A204.1 (cell line): ENCODE measurements around the gene CYB5A.

Source experiments
- FAIRE-seq: peaks from 2 replicates; lab custom pipeline; 2012; peaks lifted over from hg19 to GRCh38; lab: Jason Lieb, UNC

The CYB5A gene

GRCh38 chr18:74244554-74244953 is 47.2 kb downstream of the CYB5A start:
- no peak for FAIRE-seq

DNA sequence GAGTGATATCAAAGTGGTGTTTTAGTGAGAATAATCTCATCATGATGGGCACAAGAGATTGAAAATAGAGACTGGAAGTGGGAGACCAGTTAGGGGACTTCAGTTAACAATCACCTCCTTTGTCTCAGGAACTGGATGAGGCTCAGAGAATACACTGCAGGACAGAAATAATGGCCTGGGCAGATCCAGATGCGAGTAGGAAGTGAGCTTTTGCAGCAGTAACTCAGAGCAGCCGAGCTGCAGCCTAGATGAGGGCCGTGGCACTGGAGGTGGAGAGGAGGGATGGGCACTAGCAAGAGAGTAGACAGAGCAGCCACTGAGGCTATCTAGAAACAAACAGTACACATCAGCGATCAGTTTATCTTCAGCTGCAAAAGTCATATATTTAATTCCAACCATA is 48.6 kb downstream of the CYB5A start:
- FAIRE-seq: no peak

DNA sequence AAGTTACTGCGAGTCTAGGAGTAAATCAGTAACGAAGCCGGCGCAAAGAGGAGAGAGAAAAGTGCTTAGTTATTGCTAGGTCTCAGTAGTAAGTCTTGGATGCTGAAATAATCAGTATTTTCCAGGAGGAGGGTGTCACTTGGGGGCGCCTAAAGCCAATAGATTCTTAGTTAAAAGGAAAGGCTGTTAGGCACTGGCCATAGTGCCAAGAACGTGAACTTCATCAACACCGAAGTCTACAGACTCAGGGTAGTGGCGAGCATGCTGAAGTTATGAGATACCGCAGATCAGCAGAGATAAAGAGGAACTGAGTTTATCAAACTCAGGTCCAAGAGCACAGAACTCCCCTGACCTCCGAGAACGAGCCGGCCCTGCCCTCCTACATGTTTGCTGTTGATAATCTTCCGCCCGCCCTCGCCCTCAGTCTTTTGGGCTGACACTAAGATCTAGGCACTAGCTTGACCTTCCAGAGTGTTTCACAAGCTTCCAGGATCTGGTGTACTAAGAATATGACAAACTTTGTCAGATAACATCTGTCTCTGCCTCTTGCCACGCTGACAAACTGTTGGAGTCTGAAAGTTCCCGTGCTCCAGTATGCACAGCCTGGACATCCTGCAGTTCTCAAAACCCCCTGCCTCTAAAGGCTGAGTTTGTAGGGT is 49.2 kb downstream of the CYB5A start:
- no peak for FAIRE-seq

DNA sequence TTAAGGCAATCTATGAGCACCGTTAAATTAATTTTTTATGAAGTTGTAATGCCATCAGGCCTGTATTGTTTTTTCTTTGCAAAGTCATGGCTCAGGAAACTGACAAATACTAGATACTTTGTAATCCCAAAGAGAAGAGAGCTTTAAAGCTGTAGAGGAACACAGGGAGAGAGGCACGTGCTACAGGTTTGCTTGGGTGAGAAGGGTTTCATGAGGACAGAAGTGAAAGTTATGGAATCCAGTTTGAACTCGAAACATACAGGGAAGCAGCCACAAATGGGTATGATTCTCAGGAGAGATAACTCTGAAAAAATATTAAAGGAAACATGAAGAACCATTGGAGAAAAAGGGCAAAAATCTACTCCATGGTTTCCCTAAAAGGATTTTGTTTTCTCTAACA is 49.8 kb downstream of the CYB5A start:
- FAIRE-seq: no peak

- no peak for FAIRE-seq
Observed at GRCh38 chr18:74241426-74241825, 50.3 kb downstream of the CYB5A start.

DNA sequence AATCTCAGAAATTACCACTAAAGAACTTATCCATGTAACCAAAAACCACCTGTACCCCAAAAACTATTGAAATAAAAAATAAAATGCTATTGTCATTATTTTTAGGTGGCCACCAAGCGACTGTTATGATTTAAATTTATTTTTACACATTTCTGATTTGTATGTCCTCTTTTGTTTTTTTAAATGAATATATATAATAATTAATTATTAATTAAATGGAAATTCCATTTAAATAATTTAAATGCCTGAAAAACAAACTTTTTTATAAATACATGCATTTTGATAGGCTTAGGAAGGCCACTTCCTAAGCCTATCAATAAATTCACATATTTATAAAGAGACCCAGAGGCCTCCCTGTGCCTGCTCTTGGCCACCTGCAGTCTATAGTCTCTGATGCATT is 52.2 kb downstream of the CYB5A start:
- FAIRE-seq: no peak

GRCh38 chr18:74234326-74235171 is 57.2 kb downstream of the CYB5A start:
- no peak for FAIRE-seq

GRCh38 chr18:74233933-74234325 is 57.8 kb downstream of the CYB5A start:
- FAIRE-seq: no peak

GRCh38 chr18:74230922-74231714 is 60.6 kb downstream of the CYB5A start:
- FAIRE-seq: no peak

DNA sequence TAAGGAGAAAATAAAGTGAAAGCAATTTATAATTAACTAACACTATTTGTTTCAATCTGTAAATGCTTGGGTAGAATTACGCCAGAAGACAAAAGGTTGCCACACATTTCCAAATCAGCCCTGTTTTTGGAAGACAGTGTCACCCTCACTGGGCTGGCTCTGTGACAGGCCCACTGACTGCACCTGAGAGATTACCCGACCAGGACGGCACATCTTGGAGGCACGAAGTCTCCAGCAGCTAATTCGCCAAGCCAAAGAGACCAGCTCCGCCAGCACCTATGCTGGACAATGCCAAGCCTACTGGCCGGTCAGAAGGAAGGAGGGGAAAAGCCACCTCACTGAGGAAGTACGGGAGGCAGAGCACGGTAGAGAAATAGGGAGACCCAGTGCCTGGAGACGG is 61.9 kb downstream of the CYB5A start:
- no peak for FAIRE-seq

GRCh38 chr18:74229005-74229404 is 62.8 kb downstream of the CYB5A start:
- FAIRE-seq: no peak

- no peak for FAIRE-seq
Observed at GRCh38 chr18:74228312-74228711, 63.5 kb downstream of the CYB5A start.

DNA sequence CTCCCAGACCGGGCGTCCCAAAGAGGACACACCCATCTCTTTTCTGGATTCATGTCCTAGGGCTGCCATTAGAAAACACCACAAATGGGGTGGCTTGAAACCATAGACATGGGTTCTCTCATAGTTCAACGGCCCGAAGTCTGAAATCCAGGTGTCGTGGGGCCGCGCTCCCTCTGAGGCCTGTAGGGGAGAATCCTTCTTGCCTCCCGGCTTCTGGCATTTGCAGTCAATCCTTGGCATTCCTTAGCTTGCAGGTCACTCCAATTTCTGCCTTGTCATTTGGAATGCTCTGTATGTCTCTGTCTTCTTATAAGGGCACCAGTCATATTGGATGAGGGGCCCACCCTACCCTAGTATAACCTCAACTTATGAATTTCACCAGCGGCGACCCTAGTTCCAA is 65.1 kb downstream of the CYB5A start:
- no peak for FAIRE-seq

DNA sequence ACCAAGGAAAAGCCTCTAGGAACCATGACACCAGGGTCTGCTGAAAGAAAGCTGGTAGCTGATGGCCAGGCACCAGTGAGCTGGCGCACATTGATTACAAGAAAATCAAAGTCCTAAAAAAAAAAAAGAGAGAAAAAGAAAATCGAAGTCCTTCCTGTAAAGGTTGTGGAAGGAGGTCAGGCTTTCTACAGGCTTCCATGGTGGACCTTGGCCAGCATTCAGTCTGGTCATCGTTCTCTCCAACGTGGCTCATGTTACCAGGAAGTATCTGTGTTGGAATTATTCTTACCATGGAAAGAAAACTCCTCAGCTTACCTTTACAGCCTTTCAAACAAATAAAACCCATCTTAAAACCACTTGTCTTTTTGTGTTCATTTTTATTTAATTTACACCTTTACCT is 65.6 kb downstream of the CYB5A start:
- no peak for FAIRE-seq

GRCh38 chr18:74225193-74225840 is 66.4 kb downstream of the CYB5A start:
- no peak for FAIRE-seq

GRCh38 chr18:74222710-74223494 is 68.9 kb downstream of the CYB5A start:
- FAIRE-seq: no peak

GRCh38 chr18:74221081-74221480 is 70.7 kb downstream of the CYB5A start:
- no peak for FAIRE-seq

- no peak for FAIRE-seq
Observed at GRCh38 chr18:74219056-74219455, 72.7 kb downstream of the CYB5A start.

- no peak for FAIRE-seq
Observed at GRCh38 chr18:74217476-74218143, 74.2 kb downstream of the CYB5A start.

DNA sequence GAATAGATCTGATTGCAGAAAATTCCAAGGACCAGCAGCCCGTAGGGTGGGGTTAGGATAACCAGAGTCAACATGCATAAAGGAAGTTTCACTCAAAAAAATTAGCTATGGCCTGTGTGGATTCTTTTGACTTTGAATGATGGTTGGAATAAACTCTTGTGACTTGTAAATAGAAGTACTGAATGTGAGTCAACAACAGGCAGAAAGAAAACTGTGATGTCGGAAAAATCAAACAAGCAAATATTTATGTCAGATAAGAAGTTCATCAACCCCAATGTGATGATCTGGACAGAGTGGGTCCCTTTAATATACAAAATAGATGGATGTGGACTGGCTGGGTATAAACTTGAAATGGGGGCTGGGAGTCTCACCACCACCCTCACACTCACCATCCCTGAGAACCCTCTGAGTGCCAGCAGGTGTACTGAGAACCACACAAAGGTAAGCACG is 75.1 kb downstream of the CYB5A start:
- FAIRE-seq: no peak

- no peak for FAIRE-seq
Observed at GRCh38 chr18:74215863-74216262, 75.9 kb downstream of the CYB5A start.
